ENCODE results near the gene SIGLEC7. TPM values are rescaled to one million over a fixed set of nuclear protein-coding genes. Genes with fewer than 3 reads are reported as not detected.

The SIGLEC7 gene
- total RNA-seq, 2 donors from 2014 or later, result 2.4 to 5.9 TPM

- Histone ChIP-seq H3K9me3 (no peaks in the 10 kb centered on the region), H3K4me3 (no peak overlapping the region), H3K36me3 (no peaks in the 10 kb centered on the region), H3K27me3 (replicated peaks; ENCODE audit: insufficient read depth) (no peaks in the 10 kb centered on the region), H3K27ac (no peak overlapping the region), H3K4me1 (ENCODE audit: control insufficient read depth in 1 of 2, low read depth in 2 of 2) (no peaks in the 10 kb centered on the region)
- no peak for ATAC-seq (ENCODE audit: insufficient number of reproducible peaks, low FRiP score, low read depth)
- no peak for TF ChIP-seq CTCF (IDR thresholded peaks at IDR 0.05)
- no peak for DNase-seq (ENCODE audit: low spot score)
Measured at GRCh38 chr19:51186323-51186722, 44.2 kb downstream of the SIGLEC7 start.

GRCh38 chr19:51187395-51188226 is 45.5 kb downstream of the SIGLEC7 start:
- H3K4me3 ChIP-seq, result no peak overlapping the region
- no peaks in the 10 kb centered on the region for H3K9me3 ChIP-seq
- H3K36me3 ChIP-seq, result no peaks in the 10 kb centered on the region
- no peak overlapping the region for H3K27ac ChIP-seq
- no peak for ATAC-seq (ENCODE audit: insufficient number of reproducible peaks, low FRiP score, low read depth)
- no peak for DNase-seq (ENCODE audit: low spot score)
- no peaks in the 10 kb centered on the region for H3K4me1 ChIP-seq (ENCODE audit: control insufficient read depth in 1 of 2, low read depth in 2 of 2)
- no peaks in the 10 kb centered on the region for H3K27me3 ChIP-seq (replicated peaks; ENCODE audit: insufficient read depth)
- TF ChIP-seq CTCF (IDR thresholded peaks at IDR 0.05), result no peak

GRCh38 chr19:51188227-51188559 is 46.1 kb downstream of the SIGLEC7 start:
- H3K4me1 ChIP-seq (ENCODE audit: control insufficient read depth in 1 of 2, low read depth in 2 of 2), result no peaks in the 10 kb centered on the region
- H3K9me3 ChIP-seq, result no peaks in the 10 kb centered on the region
- ATAC-seq (ENCODE audit: insufficient number of reproducible peaks, low FRiP score, low read depth) (no peak), DNase-seq (ENCODE audit: low spot score) (no peak)
- no peaks in the 10 kb centered on the region for H3K36me3 ChIP-seq
- H3K27me3 ChIP-seq (replicated peaks; ENCODE audit: insufficient read depth), result no peaks in the 10 kb centered on the region
- no peak for TF ChIP-seq CTCF (IDR thresholded peaks at IDR 0.05)
- no peak overlapping the region for H3K4me3 ChIP-seq
- H3K27ac ChIP-seq, result no peak overlapping the region

- Histone ChIP-seq H3K36me3 (no peaks in the 10 kb centered on the region), H3K4me1 (ENCODE audit: control insufficient read depth in 1 of 2, low read depth in 2 of 2) (no peaks in the 10 kb centered on the region), H3K27me3 (replicated peaks; ENCODE audit: insufficient read depth) (no peaks in the 10 kb centered on the region), H3K4me3 (no peak overlapping the region), H3K27ac (no peak overlapping the region), H3K9me3 (no peaks in the 10 kb centered on the region)
- ATAC-seq (ENCODE audit: insufficient number of reproducible peaks, low FRiP score, low read depth) (no peak), DNase-seq (ENCODE audit: low spot score) (no peak)
- TF ChIP-seq CTCF (IDR thresholded peaks at IDR 0.05), result no peak
Measured at GRCh38 chr19:51192689-51193088, 50.6 kb downstream of the SIGLEC7 start.

GRCh38 chr19:51194527-51195315 is 52.6 kb downstream of the SIGLEC7 start:
- Histone ChIP-seq H3K4me1 (ENCODE audit: control insufficient read depth in 1 of 2, low read depth in 2 of 2) (no peaks in the 10 kb centered on the region), H3K27me3 (replicated peaks; ENCODE audit: insufficient read depth) (no peaks in the 10 kb centered on the region), H3K36me3 (no peaks in the 10 kb centered on the region), H3K27ac (no peak overlapping the region), H3K4me3 (no peak overlapping the region), H3K9me3 (no peaks in the 10 kb centered on the region)
- no peak for ATAC-seq (ENCODE audit: insufficient number of reproducible peaks, low FRiP score, low read depth)
- no peak for TF ChIP-seq CTCF (IDR thresholded peaks at IDR 0.05)
- no peak for DNase-seq (ENCODE audit: low spot score)

Measured in thoracic aorta (tissue), 2 donors.